Activated CD4-positive, alpha-beta T cell treated with anti-CD3 and anti-CD28 coated beads for 48 hours (primary cell): Measurements from ENCODE around the gene ZFP36L1.
"Not testable (repeated sequence)": the region's sequence is repeated elsewhere in the genome, so short reads cannot be mapped to it uniquely, and the experiment has no call there.

Experiments used
- DNase-seq: peaks from one replicate; pipeline ENCODE4 v3.0.0-alpha.2; 2020

Gene ZFP36L1

GRCh38 chr14:68782091-68782981 lies 10.5 kb downstream of the ZFP36L1 start:
- peak; percentile 69 for DNase-seq

- peak; percentile 72 for DNase-seq
Measured at GRCh38 chr14:68781161-68782021, 11.5 kb downstream of the ZFP36L1 start.

- no peak for DNase-seq
Measured at GRCh38 chr14:68780358-68781160, 12.3 kb downstream of the ZFP36L1 start.

- DNase-seq, result peak; percentile 67
Measured at GRCh38 chr14:68779761-68780323, 13.0 kb downstream of the ZFP36L1 start.

- DNase-seq, result no peak
Measured at GRCh38 chr14:68777644-68778043, 15.2 kb downstream of the ZFP36L1 start.

GRCh38 chr14:68775614-68776126 lies 17.2 kb downstream of the ZFP36L1 start:
- no peak for DNase-seq

GRCh38 chr14:68774771-68775613 lies 17.9 kb downstream of the ZFP36L1 start:
- no peak for DNase-seq

GRCh38 chr14:68772761-68773381 lies 20.0 kb downstream of the ZFP36L1 start:
- DNase-seq, result no peak

GRCh38 chr14:68771631-68772030 lies 21.2 kb downstream of the ZFP36L1 start:
- DNase-seq, result no peak

GRCh38 chr14:68770553-68771286 lies 22.1 kb downstream of the ZFP36L1 start:
- DNase-seq, result no peak

- DNase-seq, result no peak
Measured at GRCh38 chr14:68770051-68770450, 22.8 kb downstream of the ZFP36L1 start.

- DNase-seq, result no peak
Measured at GRCh38 chr14:68768316-68768715, 24.6 kb downstream of the ZFP36L1 start.

GRCh38 chr14:68767248-68767645 lies 25.6 kb downstream of the ZFP36L1 start:
- DNase-seq, result no peak

- DNase-seq, result peak; percentile 42
Measured at GRCh38 chr14:68766299-68767247, 26.3 kb downstream of the ZFP36L1 start.

GRCh38 chr14:68763843-68764242 lies 29.0 kb downstream of the ZFP36L1 start:
- DNase-seq, result not testable (repeated sequence)

- no peak for DNase-seq
Measured at GRCh38 chr14:68762953-68763764, 29.7 kb downstream of the ZFP36L1 start.

GRCh38 chr14:68761391-68761790 lies 31.5 kb downstream of the ZFP36L1 start:
- DNase-seq, result no peak

GRCh38 chr14:68760761-68761160 lies 32.1 kb downstream of the ZFP36L1 start:
- no peak for DNase-seq
